ENCODE measurements around the gene DGLUCY.

- TF ChIP-seq CTCF (IDR thresholded peaks at IDR 0.05; ENCODE audit: poor library complexity): no peak
- TF ChIP-seq EZH2 (IDR thresholded peaks at IDR 0.05; ENCODE audit: borderline replicate concordance): no peak
Measured at GRCh38 chr14:91267965-91268437, 154.1 kb downstream of the DGLUCY start.
